Left lung (tissue), 10 donors: ENCODE results near the gene OSTF1. TPM values are rescaled to one million over a fixed set of nuclear protein-coding genes. Genes with fewer than 3 reads are reported as not detected.

Experiments
- ATAC-seq: fragments of 200-7000 bp; cut with Tn5 transposase; one replicate; pipeline ENCODE4 v1.9.1; 2020; ENCODE audit warnings: moderate library complexity
- DNase-seq, 4 donors: peaks; one replicate each; pipeline ENCODE4 v3.0.0-alpha.2; 2013 to 2020
- H3K27ac ChIP-seq, 2 donors: fragments of 200-600 bp; sonication (generic) in 1 of 2; one replicate each; pipeline versions ENCODE4 v1.5.0 to v1.8.0; 2020 to 2021
- H3K27me3 ChIP-seq, 2 donors: fragments of 200-600 bp; sonication (generic) in 1 of 2; one replicate each; pipeline versions ENCODE4 v1.5.0 to v1.8.0; 2020 to 2021
- H3K36me3 ChIP-seq, 2 donors: fragments of 200-600 bp; sonication (generic) in 1 of 2; one replicate each; pipeline versions ENCODE4 v1.5.0 to v1.8.0; 2020 to 2021
- H3K4me1 ChIP-seq, 2 donors: fragments of 200-600 bp; one replicate each; pipeline ENCODE4 v1.8.0; 2021
- H3K4me3 ChIP-seq, 2 donors: fragments of 200-600 bp; sonication (generic) in 1 of 2; one replicate each; pipeline versions ENCODE4 v1.5.0 to v1.8.0; 2020 to 2021; ENCODE audit warnings: mild to moderate bottlenecking in 1 of 2
- H3K9me3 ChIP-seq, 2 donors: fragments of 200-600 bp; sonication (generic) in 1 of 2; one replicate each; pipeline versions ENCODE4 v1.5.0 to v1.8.0; 2020 to 2021
- CTCF ChIP-seq, 2 donors: fragments of 200-600 bp; sonication (generic) in 1 of 2; IDR thresholded peaks; one replicate each; pipeline versions ENCODE4 v1.5.0 to v1.8.0; 2021; ENCODE audit warnings: antibody characterized with exemption in 2 of 2
- intact Hi-C, 2 donors: fragments of 100-400 bp; cut with DNase I; formaldehyde crosslinking; loops; one replicate each; pipeline versions ENCODE4 v1.11.2 to v1.14.2; 2022
- polyA plus RNA-seq, 6 donors: library from polyadenylated mRNA; unstranded; fragments of 120-200 nt; gene quantifications; one replicate each; pipeline ENCODE4 v1.2.1, GENCODE V29; 2013; ENCODE audit not compliant: insufficient read length in 6 of 6
- total RNA-seq, 2 donors: library from RNA; stranded (reverse); fragmentation: NEBNext Ultra II Directional; extraction: Animal tissue kit (Norgen Biotek cat#: 25700); gene quantifications; one replicate each; pipeline ENCODE4 v1.2.1, GENCODE V29; 2021
- donor health status: DM: no; HTN: yes; CAD: no.
- donor health status: DM: no; HTN: no; CAD: no.

OSTF1 gene
- total and polyA plus RNA-seq, 8 donors = 54.8 to 94.7 (median 61.9) TPM

GRCh38 chr9:75096796-75097195 lies 8.5 kb downstream of the OSTF1 start:
- H3K9me3 ChIP-seq = no peaks in the 10 kb centered on the region
- H3K27me3 ChIP-seq = no peaks in the 10 kb centered on the region
- intact Hi-C loops = no loop called here
- DNase-seq (no peak), ATAC-seq (no peak)
- H3K4me1 ChIP-seq = peaks cover 11 to 86% of the 10 kb centered on the region in 2 donors
- no peak overlapping the region for H3K4me3 ChIP-seq
- peaks cover 0 to 7% of the 10 kb centered on the region in 2 donors for H3K36me3 ChIP-seq
- no peak overlapping the region for H3K27ac ChIP-seq
- TF ChIP-seq CTCF (IDR thresholded peaks at IDR 0.05) = no peak

GRCh38 chr9:75101004-75101588 lies 12.8 kb downstream of the OSTF1 start:
- H3K9me3 ChIP-seq = no peaks in the 10 kb centered on the region
- H3K27me3 ChIP-seq = no peaks in the 10 kb centered on the region
- H3K36me3 ChIP-seq = peaks cover 0 to 7% of the 10 kb centered on the region in 2 donors
- intact Hi-C loops = no loop called here
- TF ChIP-seq CTCF (IDR thresholded peaks at IDR 0.05) = no peak
- H3K27ac ChIP-seq = peak overlapping the region; percentile 37 to 54
- H3K4me1 ChIP-seq = peaks cover 3 to 84% of the 10 kb centered on the region in 2 donors
- peak in 1 of 4 donors; percentile 67 for DNase-seq
- peak; percentile 93 for ATAC-seq
- no peak overlapping the region for H3K4me3 ChIP-seq

GRCh38 chr9:75102177-75102790 lies 14.0 kb downstream of the OSTF1 start:
- H3K4me1 ChIP-seq = peaks cover 3 to 84% of the 10 kb centered on the region in 2 donors
- intact Hi-C loops = no loop called here

GRCh38 chr9:75104607-75105006 lies 16.3 kb downstream of the OSTF1 start:
- Histone ChIP-seq H3K4me1 (peaks cover 3 to 95% of the 10 kb centered on the region in 2 donors), H3K9me3 (no peaks in the 10 kb centered on the region), H3K36me3 (no peaks in the 10 kb centered on the region), H3K27me3 (no peaks in the 10 kb centered on the region), H3K27ac (peak overlapping the region in 1 of 2 donors; percentile 80), H3K4me3 (no peak overlapping the region)
- intact Hi-C loops = no loop called here
- TF ChIP-seq CTCF (IDR thresholded peaks at IDR 0.05) = no peak
- DNase-seq (no peak), ATAC-seq (no peak)

More at GRCh38 chr9:75102177-75102790, 14.0 kb downstream of the OSTF1 start:
- no peak for TF ChIP-seq CTCF (IDR thresholded peaks at IDR 0.05)
- no peaks in the 10 kb centered on the region for H3K9me3 ChIP-seq
- DNase-seq (no peak), ATAC-seq (no peak)
- H3K36me3 ChIP-seq = peaks cover 0 to 7% of the 10 kb centered on the region in 2 donors
- H3K4me3 ChIP-seq = no peak overlapping the region
- no peaks in the 10 kb centered on the region for H3K27me3 ChIP-seq
- no peak overlapping the region for H3K27ac ChIP-seq

GRCh38 chr9:75105019-75105540 lies 16.8 kb downstream of the OSTF1 start:
- Histone ChIP-seq H3K4me1 (peaks cover 3 to 96% of the 10 kb centered on the region in 2 donors), H3K27ac (peak overlapping the region in 1 of 2 donors; percentile 80)
- no peak for TF ChIP-seq CTCF (IDR thresholded peaks at IDR 0.05)

More at GRCh38 chr9:75105019-75105540, 16.8 kb downstream of the OSTF1 start:
- intact Hi-C loops = no loop called here
- ATAC-seq = no peak
- Histone ChIP-seq H3K4me3 (no peak overlapping the region), H3K36me3 (no peaks in the 10 kb centered on the region), H3K9me3 (no peaks in the 10 kb centered on the region), H3K27me3 (no peaks in the 10 kb centered on the region)
- DNase-seq = no peak
